Epithelial cell of esophagus (primary cell): ENCODE measurements around the gene LRMDA.
A peak's percentile ranks its signal among the peaks of the same experiment; 100 is the strongest.

Source experiments
- DNase-seq: peaks from one replicate; pipeline ENCODE4 v3.0.0; 2010; ENCODE audit warnings: low read depth
- H3K4me3 ChIP-seq: 2 replicates; pipeline ENCODE4 v1.5.1; 2011; ENCODE audit warnings: mild to moderate bottlenecking, low read length, control low read depth
- CTCF ChIP-seq: IDR thresholded peaks from 2 replicates; pipeline ENCODE4 v1.5.1; 2011; ENCODE audit warnings: low read depth, mild to moderate bottlenecking, low read length, control low read depth, inconsistent platforms; ENCODE audit not compliant: insufficient read depth; ENCODE audit errors: missing control alignments

Gene LRMDA

DNA sequence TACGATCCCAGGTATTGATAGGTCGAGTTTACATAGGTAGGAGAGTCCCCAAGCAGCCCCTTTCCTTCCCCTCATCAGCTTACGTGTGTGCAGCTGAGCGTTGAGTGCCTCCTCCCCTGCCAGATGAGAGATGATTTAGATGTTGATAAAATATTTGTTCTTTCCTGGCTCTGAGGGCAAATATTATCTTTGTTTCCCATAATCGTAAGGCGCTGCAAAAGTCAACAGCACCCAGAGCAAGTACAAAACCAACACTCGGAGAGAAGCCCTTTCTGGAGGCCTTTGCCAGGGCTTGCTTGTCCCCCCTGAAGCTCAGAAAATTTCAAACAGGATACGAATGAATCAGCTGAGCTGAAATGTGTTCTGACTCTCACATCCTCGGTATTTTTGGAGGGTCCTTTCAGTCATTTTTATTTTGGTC is 683.2 kb downstream of the LRMDA start:
- peak; percentile 24 for DNase-seq
- TF ChIP-seq CTCF: no peak
- H3K4me3 ChIP-seq: no peak overlapping the region

DNA sequence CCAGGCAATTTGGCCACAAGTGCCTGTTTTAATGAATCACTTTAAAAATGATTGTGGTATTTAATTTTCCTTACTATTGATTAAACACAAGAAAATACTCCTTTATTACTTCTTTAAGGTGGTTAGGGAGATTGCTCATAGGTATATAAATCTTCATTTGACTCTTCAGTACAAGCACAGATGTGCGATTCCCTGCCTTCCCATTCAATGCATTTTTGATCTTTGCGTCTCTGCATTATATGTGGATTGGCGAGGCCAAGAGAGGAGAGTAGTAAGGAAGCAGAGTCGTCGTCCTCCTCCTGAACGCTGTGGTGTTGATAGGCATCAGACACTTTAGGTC is 683.7 kb downstream of the LRMDA start:
- peak; percentile 4 for DNase-seq
- no peak overlapping the region for H3K4me3 ChIP-seq
- TF ChIP-seq CTCF: no peak

DNA sequence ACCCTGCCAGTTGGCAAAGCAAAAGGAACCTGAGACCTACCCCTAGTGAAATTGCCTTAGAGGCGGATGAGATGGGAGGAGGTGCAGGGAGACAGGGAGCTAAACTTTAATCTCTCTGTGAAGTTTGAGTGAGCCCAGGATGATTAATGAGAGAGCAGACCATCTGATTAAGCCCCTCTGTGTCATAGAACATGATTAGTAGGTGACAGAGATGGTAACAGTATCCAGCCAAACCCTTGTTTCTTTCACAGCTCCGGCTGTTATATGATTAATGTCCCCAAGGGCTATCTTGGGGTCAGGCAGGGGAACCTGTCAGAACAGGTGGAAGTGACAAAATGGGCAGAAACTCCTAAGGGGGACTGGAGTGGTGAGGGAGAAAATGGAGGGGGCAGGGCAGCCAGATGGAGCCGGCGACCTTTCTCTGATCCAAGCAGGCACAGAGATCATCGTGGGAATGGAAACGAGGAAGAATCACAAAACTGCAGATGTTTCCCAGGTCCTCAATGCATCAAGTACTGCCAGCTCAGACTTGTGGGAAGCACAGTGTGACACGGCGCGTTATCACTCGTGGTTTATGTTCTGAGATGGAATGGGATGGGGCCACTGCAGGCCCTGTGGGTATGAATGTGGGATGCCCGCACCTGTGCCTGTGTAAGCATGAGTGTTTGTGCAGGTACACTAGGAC is 684.2 kb downstream of the LRMDA start:
- DNase-seq: peak; percentile 27

DNA sequence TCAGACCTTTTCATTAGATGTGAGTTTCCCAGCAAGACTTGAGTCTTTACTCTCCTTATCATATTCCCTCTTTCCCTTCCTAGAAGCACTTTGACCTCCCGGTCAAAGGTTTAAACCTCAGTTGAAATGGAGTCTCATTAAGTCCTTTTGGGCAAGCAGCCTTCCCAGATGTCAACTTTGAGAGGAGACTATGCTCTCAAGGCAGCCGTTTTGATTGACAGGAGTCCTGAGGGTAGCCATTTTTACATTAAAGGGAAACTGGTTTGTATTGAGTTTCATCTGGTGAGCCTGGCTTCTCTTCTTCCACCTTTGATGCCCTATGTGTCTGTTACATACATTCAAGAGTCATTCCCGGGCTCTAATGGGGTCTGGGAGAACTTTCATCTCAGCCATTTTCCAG is 685.1 kb downstream of the LRMDA start:
- DNase-seq: no peak
- no peak overlapping the region for H3K4me3 ChIP-seq
- TF ChIP-seq CTCF: no peak

More for the DNA sequence above, 684.2 kb downstream of the LRMDA start:
- TF ChIP-seq CTCF: no peak
- H3K4me3 ChIP-seq: no peak overlapping the region

- TF ChIP-seq CTCF: no peak
- peak; percentile 75 for DNase-seq
- H3K4me3 ChIP-seq: no peak overlapping the region
These were observed 686.5 kb downstream of the LRMDA start for GRCh38 chr10:76117949-76118348.

DNA sequence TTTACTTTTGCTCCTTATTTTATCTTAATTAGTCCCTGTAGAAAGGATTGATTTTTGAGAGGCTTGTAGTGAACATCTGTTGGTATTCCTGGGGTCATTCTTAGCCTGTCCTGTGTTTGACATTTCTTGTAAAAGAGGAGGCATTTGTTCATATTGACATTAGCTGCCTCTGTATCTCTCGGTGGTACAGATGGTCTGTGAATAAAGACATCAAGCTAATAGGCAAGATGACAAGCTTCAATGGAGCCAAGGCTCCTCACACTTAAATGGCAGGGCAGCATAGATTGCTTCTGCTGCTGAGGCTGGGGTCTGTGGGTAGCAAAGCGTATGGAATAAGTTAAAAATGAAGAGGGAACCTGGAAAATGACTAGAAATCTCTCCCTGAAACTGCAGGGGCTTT is 687.6 kb downstream of the LRMDA start:
- no peak for DNase-seq
- no peak overlapping the region for H3K4me3 ChIP-seq
- no peak for TF ChIP-seq CTCF

GRCh38 chr10:76119515-76119914 is 688.1 kb downstream of the LRMDA start:
- no peak overlapping the region for H3K4me3 ChIP-seq
- peak; percentile 10 for DNase-seq
- no peak for TF ChIP-seq CTCF
